Glomerular endothelial cell (primary cell): ENCODE measurements around the gene RLN1. TPM values are rescaled to one million over a fixed set of nuclear protein-coding genes. Genes with fewer than 3 reads are reported as not detected.
"Not testable (repeated sequence)": the region's sequence is repeated elsewhere in the genome, so short reads cannot be mapped to it uniquely, and the experiment has no call there.

Experiments
- DNase-seq: peaks from one replicate; pipeline ENCODE4 v3.0.0-alpha.2; 2011; ENCODE audit warnings: low read depth, low spot score; ENCODE audit errors: extremely low read depth
- total RNA-seq: library from RNA; depleted of rRNA; stranded (reverse); fragments of >200 nt; gene quantifications from 2 replicates; pipeline ENCODE4 v1.2.3, GENCODE V29; 2015

Gene RLN1
- total RNA-seq, result not detected in 2 replicates

- DNase-seq, result not testable (repeated sequence)
Observed at GRCh38 chr9:5338992-5339981, at the start of gene RLN1. RLN1 (minus strand) TSS chr9:5339876; CDS start chr9:5339746, 130 bp downstream.

GRCh38 chr9:5389109-5389732 lies 49.5 kb upstream of the RLN1 start:
- no peak for DNase-seq

DNA sequence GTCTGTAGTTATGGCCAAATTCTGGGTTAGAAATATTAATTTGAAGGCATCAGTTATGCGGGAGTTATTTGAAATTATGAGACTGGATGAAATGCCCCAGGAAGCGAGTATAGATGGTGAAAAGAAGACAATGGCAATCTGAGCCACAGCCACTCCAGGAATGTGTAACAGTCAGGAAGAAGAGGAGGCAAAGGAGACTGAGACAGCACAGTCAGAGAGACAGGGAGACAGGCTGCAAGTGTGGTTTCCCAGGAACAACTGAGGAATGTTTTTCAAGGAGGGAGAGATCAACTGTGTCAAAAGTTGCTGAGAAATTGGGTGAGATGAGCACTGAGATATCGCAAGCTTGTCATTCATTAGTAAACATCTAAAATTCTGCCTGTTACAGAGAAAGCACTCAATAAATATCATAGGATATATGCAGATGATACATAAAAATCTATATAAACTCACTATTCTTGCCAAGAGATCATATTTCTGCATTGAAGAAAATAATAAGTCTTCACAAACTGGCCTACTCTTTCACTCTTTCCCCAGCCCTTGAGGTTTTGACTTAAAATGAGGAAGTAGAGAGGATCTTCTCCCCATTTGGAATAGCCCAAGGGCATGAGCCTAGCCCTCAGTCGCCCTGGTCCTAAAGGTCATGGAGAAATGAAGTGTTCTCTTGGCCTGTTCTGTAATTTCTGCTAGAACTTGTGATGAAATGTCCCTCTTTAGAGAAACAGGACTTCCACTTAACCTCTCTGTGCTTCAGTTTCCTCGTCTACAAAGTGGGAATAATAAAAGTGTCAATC lies 48.5 kb upstream of the RLN1 start:
- DNase-seq, result no peak

GRCh38 chr9:5384436-5384835 lies 44.8 kb upstream of the RLN1 start:
- DNase-seq, result no peak

DNA sequence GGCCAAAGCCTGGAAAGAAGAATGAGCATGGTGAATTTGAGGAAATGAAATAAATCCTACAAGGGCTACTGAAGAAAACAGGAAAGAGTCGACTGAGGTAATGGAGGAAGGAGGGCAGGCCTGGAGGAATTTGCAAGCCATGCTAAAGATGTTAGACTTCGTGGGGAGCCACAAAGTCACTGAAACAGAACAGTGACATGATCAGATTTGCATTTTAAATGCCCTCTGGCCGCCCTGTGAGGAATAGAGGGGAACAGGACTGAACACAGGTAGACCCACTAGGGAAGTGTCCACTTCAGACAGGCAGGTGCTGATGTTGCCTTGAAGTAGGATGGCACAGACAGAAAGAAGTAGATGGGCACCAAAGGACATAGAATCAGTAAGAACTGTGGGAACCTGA lies 42.8 kb upstream of the RLN1 start:
- no peak for DNase-seq

GRCh38 chr9:5375790-5376477 lies 36.3 kb upstream of the RLN1 start:
- DNase-seq, result peak; percentile 66

DNA sequence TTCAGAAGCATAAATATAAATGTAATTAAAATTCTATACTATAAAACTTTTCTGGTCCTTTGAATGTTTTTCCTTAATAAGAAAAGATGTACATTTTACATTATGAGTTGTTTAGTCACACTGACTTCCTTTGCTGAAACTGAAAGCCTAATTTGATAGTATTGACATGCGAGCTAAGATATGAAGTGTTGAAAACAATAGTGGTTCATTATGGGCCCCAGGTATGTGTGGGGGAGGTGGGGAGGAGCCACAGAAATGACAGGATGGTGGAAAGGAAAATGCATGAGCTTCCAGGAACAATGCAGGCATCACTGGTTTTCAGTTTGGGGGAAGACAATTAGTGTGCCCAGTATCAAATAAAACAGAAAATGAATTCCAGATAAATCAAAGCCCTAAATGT lies 35.4 kb upstream of the RLN1 start:
- no peak for DNase-seq

GRCh38 chr9:5364294-5365024 lies 24.8 kb upstream of the RLN1 start:
- DNase-seq, result no peak

GRCh38 chr9:5361326-5362010 lies 21.8 kb upstream of the RLN1 start:
- no peak for DNase-seq

GRCh38 chr9:5360341-5360740 lies 20.7 kb upstream of the RLN1 start:
- DNase-seq, result no peak

GRCh38 chr9:5357431-5358105 lies 17.9 kb upstream of the RLN1 start:
- no peak for DNase-seq

- DNase-seq, result no peak
Observed at GRCh38 chr9:5355817-5356216, 16.1 kb upstream of the RLN1 start.

- no peak for DNase-seq
Observed at GRCh38 chr9:5355226-5355625, 15.6 kb upstream of the RLN1 start.

DNA sequence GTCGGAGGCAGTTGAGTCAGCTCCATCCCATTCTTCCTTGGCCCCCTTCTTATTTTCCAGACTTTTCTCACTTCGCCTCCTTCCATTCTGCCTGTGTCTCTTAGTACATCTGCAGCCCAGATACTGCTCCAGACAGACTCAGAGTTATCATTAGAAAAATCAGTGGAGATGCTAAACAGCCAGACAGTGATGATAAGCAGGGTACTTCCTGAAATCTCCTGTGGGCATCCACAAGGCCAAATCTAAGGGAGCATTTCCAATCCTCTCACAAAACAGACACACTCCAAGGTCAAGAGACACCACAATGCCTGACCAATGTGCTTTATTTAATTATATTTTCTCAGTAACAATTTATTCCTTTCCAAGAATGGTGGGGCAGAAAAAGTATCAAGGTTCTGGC lies 14.5 kb upstream of the RLN1 start:
- no peak for DNase-seq

DNA sequence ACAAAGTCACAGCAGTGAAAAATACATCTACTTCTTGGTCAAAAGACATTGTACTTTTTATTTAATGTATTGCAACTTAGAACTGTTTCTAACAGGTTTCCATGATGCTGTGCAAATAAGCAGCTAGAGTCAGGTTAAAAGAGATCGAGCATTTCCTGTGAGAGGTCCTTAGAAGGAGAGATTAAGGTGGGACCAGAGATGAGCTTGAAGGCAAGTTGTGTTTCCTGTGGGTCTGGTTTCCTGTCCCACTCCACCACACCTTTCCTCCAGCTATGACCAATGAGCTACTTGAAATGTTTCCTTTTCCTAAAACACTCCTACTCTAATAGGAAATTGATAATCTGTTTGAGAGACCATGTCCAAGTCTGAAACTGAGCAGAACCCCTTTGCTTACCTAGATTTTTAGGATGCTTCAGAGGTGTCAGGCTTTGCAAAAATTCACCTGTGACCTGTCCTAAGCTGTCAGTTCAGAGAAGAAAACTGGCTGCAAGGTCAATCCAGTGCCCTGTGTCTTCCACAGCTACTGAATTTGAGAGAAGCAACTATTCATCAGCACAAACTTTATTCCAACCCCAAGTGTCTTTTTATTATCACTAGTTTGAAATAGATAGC lies 13.1 kb upstream of the RLN1 start:
- DNase-seq, result no peak

DNA sequence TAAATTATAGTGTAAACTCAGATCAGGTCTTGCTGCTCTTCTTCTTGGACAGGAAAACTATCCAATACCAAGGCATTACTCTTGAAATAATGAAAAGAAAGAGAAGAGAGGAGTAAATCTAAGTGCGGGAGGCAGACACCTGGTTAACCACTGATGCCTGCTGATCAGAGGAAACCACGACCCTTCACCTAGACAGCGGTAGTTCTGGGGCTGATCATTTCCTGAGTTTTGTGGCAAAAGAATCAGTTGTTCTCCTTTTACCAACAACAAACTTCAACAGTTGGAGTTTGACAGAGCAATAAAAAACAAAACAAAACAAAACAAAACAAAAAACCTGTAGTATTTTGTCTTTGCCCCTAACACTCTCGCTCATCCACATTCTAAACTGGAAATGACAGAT lies 3.0 kb downstream of the RLN1 start:
- no peak for DNase-seq

- not testable (repeated sequence) for DNase-seq
Observed at GRCh38 chr9:5331276-5331675, 8.4 kb downstream of the RLN1 start.

- no peak for DNase-seq
Observed at GRCh38 chr9:5326893-5327548, 12.7 kb downstream of the RLN1 start.
